Activated CD4-positive, CD25-positive, alpha-beta regulatory T cell (primary cell): ENCODE data around the gene PSME3.

Experiments
- DNase-seq, 4 experiments: peaks; one replicate each; lab custom pipeline; 2025; lab: John Stamatoyannopoulos, UW

The PSME3 gene, protein sequence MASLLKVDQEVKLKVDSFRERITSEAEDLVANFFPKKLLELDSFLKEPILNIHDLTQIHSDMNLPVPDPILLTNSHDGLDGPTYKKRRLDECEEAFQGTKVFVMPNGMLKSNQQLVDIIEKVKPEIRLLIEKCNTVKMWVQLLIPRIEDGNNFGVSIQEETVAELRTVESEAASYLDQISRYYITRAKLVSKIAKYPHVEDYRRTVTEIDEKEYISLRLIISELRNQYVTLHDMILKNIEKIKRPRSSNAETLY

GRCh38 chr17:42832934-42833766 is at the start of gene PSME3:
PSME3 (plus strand) TSS chr17:42833397; CDS start chr17:42833632, 235 bp downstream.
- DNase-seq, result peak; percentile 79 to 89 (median 82)

DNA sequence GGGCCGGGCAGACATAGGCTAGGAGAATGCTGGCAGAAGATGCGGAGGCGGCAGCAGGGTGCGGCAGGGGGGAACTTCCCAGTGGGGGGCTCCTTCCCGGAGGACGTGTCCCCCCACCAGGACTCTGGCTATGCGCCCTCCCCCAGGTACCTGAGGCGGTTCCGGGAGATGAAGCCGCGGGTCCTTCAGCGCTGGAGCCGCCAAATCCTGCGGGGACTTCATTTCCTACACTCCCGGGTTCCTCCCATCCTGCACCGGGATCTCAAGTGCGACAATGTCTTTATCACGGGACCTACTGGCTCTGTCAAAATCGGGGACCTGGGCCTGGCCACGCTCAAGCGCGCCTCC is 49.4 kb upstream of the PSME3 start:
- no peak for DNase-seq

DNA sequence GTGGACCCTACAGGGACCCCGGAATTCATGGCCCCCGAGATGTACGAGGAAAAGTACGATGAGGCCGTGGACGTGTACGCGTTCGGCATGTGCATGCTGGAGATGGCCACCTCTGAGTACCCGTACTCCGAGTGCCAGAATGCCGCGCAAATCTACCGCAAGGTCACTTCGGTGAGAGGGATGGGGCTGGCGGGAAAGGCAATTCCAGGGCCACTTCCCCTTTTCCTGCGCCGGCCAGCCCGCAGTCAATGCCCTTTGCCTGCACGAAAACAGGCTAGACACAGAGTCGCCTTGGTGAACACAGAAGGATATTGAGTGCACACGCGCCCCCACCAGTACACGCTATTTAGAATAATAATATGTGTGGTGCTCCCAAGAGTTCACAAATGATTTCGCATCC is 48.8 kb upstream of the PSME3 start:
- DNase-seq, result no peak

- DNase-seq, result no peak
Measured at GRCh38 chr17:42784811-42785592, 48.2 kb upstream of the PSME3 start.

- DNase-seq, result no peak
Measured at GRCh38 chr17:42787266-42787665, 45.9 kb upstream of the PSME3 start.

- no peak for DNase-seq
Measured at GRCh38 chr17:42791948-42792347, 41.2 kb upstream of the PSME3 start.

DNA sequence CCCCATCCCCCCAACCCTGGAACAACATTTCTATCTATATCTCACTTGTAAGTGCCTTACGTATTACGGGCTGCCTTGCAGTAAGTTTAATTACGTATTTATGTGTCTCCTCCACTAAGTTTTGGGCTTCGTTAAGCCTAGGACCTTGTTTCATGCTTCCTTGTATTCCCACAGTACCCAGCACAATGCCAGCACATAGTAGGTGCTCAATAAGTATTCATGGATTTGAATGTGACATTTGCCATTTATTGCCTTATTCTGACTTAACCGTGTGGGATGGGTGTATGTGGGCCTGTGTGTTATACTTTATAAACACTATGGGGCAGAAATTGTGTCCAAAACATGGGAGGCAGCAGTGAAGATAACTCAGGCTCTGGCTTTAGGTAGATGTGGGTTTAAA is 40.7 kb upstream of the PSME3 start:
- DNase-seq, result no peak

- no peak for DNase-seq
Measured at GRCh38 chr17:42795061-42795460, 38.1 kb upstream of the PSME3 start.

GRCh38 chr17:42795465-42795864 is 37.7 kb upstream of the PSME3 start:
- no peak for DNase-seq

DNA sequence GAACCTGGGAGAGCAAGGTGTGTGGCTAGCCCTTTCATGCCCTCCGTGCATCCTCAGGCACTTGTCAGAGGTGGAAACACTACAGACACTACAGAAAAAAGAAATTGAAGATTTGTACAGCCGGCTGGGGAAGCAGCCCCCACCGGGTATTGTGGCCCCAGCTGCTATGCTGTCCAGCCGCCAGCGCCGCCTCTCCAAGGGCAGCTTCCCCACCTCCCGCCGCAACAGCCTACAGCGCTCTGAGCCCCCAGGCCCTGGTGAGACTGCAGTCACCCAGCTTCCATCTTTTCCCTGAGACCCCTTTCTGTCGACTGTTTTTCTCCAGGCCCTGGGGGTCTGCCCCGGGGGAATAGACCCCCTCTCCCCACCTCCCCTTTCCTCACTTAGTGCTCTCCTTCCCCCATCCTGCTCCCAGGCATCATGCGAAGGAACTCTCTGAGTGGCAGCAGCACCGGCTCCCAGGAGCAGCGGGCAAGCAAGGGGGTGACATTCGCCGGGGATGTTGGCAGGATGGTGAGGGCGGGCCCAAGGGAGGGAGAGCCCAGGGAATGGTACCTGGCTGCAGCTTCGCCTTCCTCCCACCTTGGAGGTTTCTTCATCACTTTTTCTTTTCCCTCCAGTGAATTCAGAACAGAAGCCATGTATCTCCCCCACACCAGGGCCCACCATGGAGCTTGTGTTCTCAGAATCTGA is 37.0 kb upstream of the PSME3 start:
- no peak for DNase-seq

DNA sequence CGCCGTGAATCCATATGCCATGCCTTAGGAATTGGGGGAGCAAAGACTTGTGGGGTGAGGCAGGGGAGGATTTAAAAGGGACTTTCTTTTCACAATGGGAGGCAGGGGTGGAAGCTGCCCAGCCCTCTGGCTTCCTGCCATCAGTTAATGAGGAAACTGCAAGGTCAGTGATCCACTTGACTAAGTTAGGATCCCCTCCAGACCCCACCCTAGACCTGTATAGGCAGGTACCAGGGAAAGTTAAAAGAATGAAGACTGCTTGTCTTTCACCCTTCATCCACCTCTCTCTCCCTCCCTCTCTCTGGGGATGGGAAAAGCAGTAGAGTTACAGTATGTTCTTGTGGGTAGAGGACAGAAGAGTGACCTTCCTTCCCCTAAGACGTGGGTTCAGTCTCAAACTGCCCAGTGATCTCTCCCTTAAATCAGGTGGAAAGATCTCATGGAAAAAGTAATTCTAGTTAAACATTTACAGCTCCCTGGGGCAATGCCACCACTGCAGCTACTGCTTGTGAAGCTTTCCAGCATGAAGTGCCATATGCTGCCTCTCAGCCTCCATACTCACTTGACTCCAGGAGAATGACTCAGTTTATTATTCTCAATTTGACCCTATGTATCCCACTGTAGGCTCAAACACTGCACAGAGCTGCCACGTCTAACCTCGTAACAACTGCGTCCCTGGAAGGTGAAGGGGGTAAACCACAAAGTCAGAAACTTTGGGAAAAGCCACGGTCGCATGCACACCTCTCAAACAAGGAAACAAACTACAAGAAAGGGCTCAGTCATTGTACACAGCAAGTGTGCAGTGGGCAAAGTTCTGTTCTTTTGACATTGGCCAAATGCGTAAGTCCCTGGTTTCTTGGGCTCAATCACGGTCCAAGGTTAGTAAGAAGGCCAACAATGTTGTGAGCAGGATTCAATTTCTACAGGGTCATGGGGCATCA is 35.9 kb upstream of the PSME3 start:
- DNase-seq, result no peak

DNA sequence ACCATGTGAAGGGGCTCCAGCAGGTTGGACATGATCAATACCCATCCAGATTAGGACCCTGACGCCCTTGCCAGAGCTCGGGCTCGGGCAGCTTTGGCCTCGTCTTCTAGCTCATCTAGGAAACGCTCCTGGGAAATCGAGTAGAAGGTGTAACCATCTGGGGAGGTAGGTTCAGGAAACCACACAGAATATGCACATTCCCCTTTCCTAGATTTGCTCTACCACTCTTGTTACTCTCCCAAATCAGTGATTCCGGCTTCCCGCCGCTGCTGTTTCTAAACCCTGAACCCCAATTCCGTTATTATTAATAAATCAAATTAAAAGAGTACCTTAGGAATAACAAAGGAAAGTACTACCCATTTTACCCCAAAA is 35.2 kb upstream of the PSME3 start:
- no peak for DNase-seq

DNA sequence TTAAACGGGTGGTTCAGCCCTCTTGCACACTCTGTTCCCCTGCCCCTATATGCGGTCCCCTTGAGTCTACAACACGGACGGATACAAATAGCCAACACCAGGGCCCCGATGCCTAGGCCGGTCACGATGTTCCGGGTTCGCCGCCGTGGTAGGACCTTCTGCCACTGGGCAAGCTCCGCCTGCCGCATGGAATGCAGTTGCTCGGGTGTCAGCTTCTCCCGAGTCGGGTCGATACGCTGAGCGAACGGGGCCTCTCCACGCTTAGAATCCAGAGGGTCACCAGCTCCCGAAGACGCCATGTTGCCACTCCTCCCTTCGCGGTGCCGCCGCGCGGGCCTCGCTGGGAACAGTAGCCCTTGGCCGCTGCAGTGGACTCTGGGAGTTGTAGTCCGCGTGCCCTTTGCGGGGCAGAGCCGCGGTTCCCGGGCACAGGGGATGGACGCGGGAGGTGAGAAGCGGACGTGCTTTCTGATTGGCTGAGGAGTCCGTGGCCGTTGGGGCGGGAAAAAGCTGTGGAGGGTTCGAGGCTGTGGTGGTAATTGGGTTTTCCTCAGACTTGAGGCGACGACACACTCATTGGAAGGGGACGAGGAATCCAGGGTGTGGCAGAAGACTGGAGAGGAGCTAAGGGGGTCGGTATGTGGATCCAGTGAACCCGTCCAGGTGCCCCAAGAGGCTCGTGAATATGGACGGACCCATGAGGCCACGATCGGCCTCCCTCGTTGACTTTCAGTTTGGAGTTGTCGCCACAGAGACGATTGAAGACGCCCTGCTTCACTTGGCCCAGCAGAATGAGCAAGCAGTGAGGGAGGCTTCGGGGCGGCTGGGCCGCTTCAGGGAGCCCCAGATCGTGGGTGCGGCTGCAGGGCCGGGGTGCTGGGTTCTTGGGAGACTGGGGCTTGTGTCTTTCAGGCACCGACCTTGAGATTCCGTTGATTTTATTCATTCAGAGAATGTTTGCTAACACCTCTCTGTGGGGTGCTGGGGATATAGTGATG is 34.5 kb upstream of the PSME3 start, which contains the start of the genes CNTD1 and COA3:
CNTD1 (plus strand) TSS at position 479 of the 998 bp plus-strand sequence; CDS start at position 686, 207 bp downstream.
COA3 (minus strand) TSS at position 322 of the 998 bp plus-strand sequence; CDS start at position 299, 23 bp downstream.
- DNase-seq, result peak; percentile 51 to 67 (median 60)

- no peak for DNase-seq
Measured at GRCh38 chr17:42803074-42803883, 29.9 kb upstream of the PSME3 start.

- no peak for DNase-seq
Measured at GRCh38 chr17:42804918-42805367, 28.3 kb upstream of the PSME3 start.

DNA sequence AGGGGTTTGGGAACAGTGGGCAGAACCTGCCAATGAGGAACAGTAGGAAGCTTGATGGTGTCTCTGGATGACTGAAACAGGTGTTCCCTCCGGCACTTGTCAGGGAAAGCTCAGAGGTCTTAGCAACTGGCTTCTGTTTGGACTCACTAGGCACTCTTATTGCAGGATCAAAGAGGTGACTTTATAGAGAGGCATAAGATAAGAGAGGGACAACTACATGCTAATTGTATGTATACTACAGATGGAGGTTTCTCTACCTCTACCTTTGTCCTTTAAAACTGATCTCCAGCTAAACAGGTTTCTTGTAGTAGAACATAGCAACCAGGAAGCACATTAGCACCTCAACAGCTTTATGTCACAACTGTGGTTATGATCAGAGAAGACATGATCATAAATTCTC is 26.9 kb upstream of the PSME3 start:
- no peak for DNase-seq

- no peak for DNase-seq
Measured at GRCh38 chr17:42809250-42809649, 23.9 kb upstream of the PSME3 start.

- no peak for DNase-seq
Measured at GRCh38 chr17:42814633-42815399, 18.4 kb upstream of the PSME3 start.
